NOMO-1 (cell line): ENCODE data around the gene MRPL58.

Experiments used
- DNase-seq, 2 experiments: peaks; one replicate each; lab custom pipeline; 2025; ENCODE audit not compliant: unreplicated experiment in 2 of 2; lab: John Stamatoyannopoulos, UW

MRPL58 gene

GRCh38 chr17:75068750-75069149, 56.3 kb downstream of the MRPL58 start:
- DNase-seq: no peak

GRCh38 chr17:75069783-75070182, 57.3 kb downstream of the MRPL58 start:
- no peak for DNase-seq
